Cortex of kidney (tissue), 1 donor: ENCODE data around the gene INPP5D.
"Not testable (repeated sequence)": the region's sequence is repeated elsewhere in the genome, so short reads cannot be mapped to it uniquely, and the experiment has no call there.

ENCODE experiments used
- DNase-seq: peaks from one replicate; lab custom pipeline; 2025; lab: John Stamatoyannopoulos, UW

Gene INPP5D

GRCh38 chr2:233032551-233033320, 27.4 kb upstream of the INPP5D start, which contains the start of gene NEU2:
NEU2 (plus strand) TSS chr2:233032672; CDS start chr2:233032672, 0 bp downstream.
- no peak for DNase-seq

- no peak for DNase-seq
Observed at GRCh38 chr2:233033672-233034071, 26.5 kb upstream of the INPP5D start.

- DNase-seq, result no peak
Observed at GRCh38 chr2:233034091-233034882, 25.9 kb upstream of the INPP5D start.

GRCh38 chr2:233035426-233036161, 24.5 kb upstream of the INPP5D start:
- DNase-seq, result no peak

GRCh38 chr2:233036162-233036838, 23.8 kb upstream of the INPP5D start:
- no peak for DNase-seq

GRCh38 chr2:233037078-233037477, 23.1 kb upstream of the INPP5D start:
- DNase-seq, result no peak

GRCh38 chr2:233039212-233039845, 20.8 kb upstream of the INPP5D start:
- no peak for DNase-seq

GRCh38 chr2:233039846-233040530, 20.2 kb upstream of the INPP5D start:
- DNase-seq, result no peak

- DNase-seq, result no peak
Observed at GRCh38 chr2:233040571-233040970, 19.6 kb upstream of the INPP5D start.

GRCh38 chr2:233041722-233042323, 18.3 kb upstream of the INPP5D start:
- DNase-seq, result no peak

GRCh38 chr2:233042549-233042948, 17.6 kb upstream of the INPP5D start:
- DNase-seq, result no peak

GRCh38 chr2:233044974-233045605, 15.1 kb upstream of the INPP5D start:
- DNase-seq, result no peak

GRCh38 chr2:233047206-233047605, 12.9 kb upstream of the INPP5D start:
- DNase-seq, result no peak

- DNase-seq, result no peak
Observed at GRCh38 chr2:233047667-233048066, 12.5 kb upstream of the INPP5D start.

GRCh38 chr2:233048569-233049193, 11.5 kb upstream of the INPP5D start:
- no peak for DNase-seq

GRCh38 chr2:233049194-233049761, 10.9 kb upstream of the INPP5D start:
- no peak for DNase-seq

- DNase-seq, result no peak
Observed at GRCh38 chr2:233051241-233052149, 8.6 kb upstream of the INPP5D start.

- not testable (repeated sequence) for DNase-seq
Observed at GRCh38 chr2:233052517-233052916, 7.6 kb upstream of the INPP5D start.
